Uterus (tissue), 2 donors: ENCODE results near the gene EPHB6.

ENCODE experiments used
- CTCF ChIP-seq, 4 experiments: fragments of 200-600 bp in 2 of 4; fragments of 450-650 bp in 2 of 4; sonication (generic) in 2 of 4; IDR thresholded peaks; one replicate each; pipeline ENCODE4 v1.5.1; 2016 to 2019; ENCODE audit warnings: antibody characterized with exemption in 4 of 4, mild to moderate bottlenecking in 2 of 4, moderate library complexity in 1 of 4
- POLR2A ChIP-seq, 2 donors: fragments of 450-650 bp; IDR thresholded peaks; one replicate each; pipeline ENCODE4 v1.6.1; 2016; ENCODE audit warnings: antibody characterized with exemption in 2 of 2, mild to moderate bottlenecking in 1 of 2, moderate library complexity in 1 of 2

- no peak for TF ChIP-seq CTCF (IDR thresholded peaks at IDR 0.05)
- no peak for TF ChIP-seq POLR2A (IDR thresholded peaks at IDR 0.05)
These were observed 16.2 kb upstream of the EPHB6 start for GRCh38 chr7:142838461-142839213.
